Right forelimb (tissue), 1 donor: ENCODE results near the gene ZNF215.
"Not testable (repeated sequence)": the region's sequence is repeated elsewhere in the genome, so short reads cannot be mapped to it uniquely, and the experiment has no call there.

Experiments
- DNase-seq: peaks from one replicate; pipeline ENCODE4 v3.0.0-alpha.2; 2018

ZNF215 gene

DNA sequence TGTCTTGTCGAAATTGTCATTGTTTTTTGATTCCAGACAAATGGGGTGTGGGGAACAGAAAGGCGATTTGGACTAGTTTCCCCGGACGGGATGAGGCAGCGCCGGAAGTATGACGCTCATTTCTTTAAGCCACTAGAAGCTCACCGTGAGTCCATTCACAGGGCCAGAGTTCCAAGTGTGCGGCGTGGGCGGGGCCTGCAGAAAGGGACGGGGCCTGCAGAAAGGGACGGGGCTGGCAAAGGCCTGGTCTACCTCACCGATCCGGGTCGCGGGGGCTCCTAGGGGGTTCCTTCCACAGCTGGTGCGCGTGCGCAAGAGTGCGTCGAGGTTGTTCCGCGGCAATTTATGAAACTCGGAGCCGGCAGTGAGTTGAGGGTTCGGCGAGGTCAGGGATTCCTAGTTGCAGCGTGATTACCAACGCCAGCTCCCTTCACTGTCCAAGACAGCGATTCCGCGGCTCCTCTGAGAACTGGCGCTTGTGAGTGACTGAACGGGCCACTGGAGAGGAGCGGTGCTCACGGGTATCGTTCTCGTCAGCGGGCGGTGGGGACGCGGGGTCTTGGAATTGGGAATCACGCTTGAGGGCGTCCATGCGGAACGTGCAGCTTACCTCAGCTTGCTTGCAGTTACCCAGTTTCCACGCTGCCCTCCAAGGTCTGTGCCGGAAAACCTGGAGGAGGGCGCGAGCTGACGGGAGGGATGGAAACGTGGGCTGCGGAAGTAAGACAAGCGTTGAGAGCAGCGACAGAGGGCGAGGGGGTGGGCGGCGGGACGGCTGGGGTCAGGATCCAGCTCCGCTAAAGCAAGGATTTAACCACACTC, at the start of gene ZNF215:
Gene ZNF215 (plus strand): TSS at position 219 of the 822 bp plus-strand sequence. CDS start 5,847 bp downstream, outside the sequence.
- peak; percentile 86 for DNase-seq

- no peak for DNase-seq
Measured at GRCh38 chr11:6876914-6877313, 49.3 kb upstream of the ZNF215 start.

DNA sequence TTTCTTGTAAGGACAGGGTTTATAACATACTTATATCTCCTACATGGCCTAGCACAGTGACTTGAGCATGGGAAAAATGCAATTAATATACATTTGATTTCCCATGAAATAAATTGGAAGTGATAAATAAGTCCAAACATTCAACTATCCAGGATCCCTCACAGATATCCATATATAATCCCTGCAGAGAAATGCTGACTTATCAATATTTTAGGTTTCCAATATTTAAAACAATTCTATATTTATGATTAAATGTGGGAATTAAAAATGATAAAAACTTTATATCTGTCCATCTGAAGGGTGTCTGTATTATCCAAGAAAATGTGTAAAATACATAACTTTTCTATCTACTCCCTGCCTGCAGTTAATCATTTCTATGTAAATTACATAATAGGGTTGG, 43.5 kb upstream of the ZNF215 start:
- DNase-seq, result no peak

GRCh38 chr11:6887711-6888110, 38.5 kb upstream of the ZNF215 start:
- DNase-seq, result not testable (repeated sequence)

GRCh38 chr11:6888830-6889229, 37.4 kb upstream of the ZNF215 start:
- DNase-seq, result no peak

- no peak for DNase-seq
Measured at GRCh38 chr11:6889835-6890234, 36.4 kb upstream of the ZNF215 start.

DNA sequence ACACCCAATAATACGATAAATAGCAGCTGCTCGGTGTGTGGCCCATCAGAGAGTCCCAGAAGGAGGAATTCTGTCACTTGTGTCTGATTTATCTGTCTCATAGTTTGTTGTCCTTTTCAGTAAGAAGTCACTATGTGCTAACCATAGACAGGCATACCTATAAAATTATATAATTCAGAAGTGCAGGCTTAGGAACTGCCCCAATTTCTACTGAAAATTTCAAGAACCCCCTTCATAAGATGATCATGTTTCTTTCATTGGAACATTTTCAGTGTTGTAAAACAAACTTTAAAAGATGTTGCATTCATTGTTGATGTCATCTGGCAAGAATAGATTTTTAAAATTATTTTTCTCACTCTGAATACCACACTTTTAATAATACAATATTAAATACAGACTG, 33.8 kb upstream of the ZNF215 start, which contains the start of gene OR2D2:
Gene OR2D2 (minus strand): TSS at position 101 of the 400 bp plus-strand sequence. CDS start 0 bp downstream, at position 101.
- no peak for DNase-seq

- no peak for DNase-seq
Measured at GRCh38 chr11:6894097-6894496, 32.1 kb upstream of the ZNF215 start.

DNA sequence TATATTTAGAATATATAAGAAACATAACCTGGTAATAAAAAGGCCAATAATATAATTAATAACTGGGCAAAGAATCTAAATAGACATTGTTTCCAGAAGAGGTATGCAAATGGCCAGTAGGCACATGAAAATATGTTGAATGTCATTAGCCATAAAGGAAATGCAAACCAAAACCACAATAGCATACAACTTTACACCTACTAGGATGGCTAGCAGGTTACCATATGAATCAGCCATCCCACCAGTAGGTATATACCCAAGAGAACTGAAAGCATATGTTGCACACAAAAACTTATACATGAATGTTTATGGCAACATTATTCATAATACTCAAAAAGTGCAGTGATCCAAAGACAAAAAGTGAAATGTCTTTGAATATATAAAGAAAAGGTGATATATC, 31.2 kb upstream of the ZNF215 start:
- no peak for DNase-seq

DNA sequence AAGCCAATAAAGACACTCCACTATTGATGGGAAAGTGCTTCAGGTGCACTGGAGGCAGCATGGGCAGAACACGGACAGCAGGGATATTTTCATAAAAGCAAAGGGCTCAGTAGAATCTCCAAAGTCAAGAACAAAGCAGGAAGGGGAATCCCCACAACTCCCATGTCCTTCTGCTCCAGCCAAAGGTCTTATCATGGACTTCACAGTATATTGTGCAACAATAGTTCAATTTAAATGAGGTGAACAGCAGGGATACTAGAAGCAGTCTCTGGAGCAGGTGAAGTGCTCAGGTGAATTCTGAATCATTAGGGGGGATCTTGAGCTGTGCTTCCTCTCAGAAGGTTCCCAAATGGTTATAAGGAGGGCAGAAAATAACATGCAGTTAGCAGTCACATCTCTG, 27.3 kb upstream of the ZNF215 start:
- DNase-seq, result no peak

GRCh38 chr11:6900327-6900999, 25.8 kb upstream of the ZNF215 start:
- DNase-seq, result no peak

- not testable (repeated sequence) for DNase-seq
Measured at GRCh38 chr11:6904804-6905203, 21.4 kb upstream of the ZNF215 start.

GRCh38 chr11:6911378-6911777, 14.8 kb upstream of the ZNF215 start:
- no peak for DNase-seq

- DNase-seq, result no peak
Measured at GRCh38 chr11:6911948-6912347, 14.3 kb upstream of the ZNF215 start.

- DNase-seq, result no peak
Measured at GRCh38 chr11:6919698-6920097, 6.5 kb upstream of the ZNF215 start.

DNA sequence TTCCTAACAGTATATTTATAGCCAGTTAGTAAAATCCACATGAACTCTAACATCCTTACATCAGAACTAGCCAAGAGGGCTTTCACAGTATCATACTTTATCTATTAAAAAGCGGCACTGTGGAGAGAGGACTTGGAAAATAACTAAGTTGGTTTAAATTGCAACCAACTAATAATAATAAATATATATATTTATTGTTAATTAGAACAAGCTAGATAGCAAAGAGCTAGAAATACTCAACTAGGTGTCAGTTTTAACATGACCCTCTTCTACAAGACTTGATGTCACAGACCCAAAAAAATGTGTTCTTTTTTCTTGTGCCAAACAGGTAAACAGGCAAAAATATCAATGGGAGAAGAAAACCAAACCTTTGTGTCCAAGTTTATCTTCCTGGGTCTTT, 5.5 kb upstream of the ZNF215 start, which contains the start of gene OR2D3:
Gene OR2D3 (plus strand): TSS at position 301 of the 400 bp plus-strand sequence. CDS start 0 bp downstream, at position 301.
- DNase-seq, result no peak

GRCh38 chr11:6925007-6925577, 1.1 kb upstream of the ZNF215 start:
- no peak for DNase-seq

DNA sequence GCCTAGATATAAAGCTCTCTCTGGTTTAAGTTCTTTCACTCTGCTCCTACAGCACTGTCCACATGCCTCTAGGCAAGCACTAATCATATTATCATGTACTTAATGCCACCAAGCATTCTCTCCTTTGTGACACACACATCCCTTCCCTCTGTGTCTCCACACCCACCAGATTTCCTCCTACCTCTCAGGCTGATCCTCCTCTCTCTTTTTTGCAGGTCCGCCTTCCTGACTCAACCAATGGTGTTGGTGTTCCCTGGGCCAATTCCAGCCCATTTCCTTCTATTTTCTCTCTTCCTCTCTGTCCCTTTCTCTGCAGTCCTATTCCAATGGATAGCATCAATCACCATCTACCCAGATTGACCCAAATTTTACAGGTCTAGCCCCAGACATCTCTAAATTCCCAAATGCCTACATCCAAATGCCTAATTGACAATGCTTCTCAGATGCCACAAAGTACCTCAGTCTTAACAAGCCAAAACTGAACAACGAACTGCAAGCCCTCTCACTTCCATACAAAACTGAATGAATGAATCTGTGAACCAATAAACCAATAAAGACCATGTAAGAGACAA, 504 bp upstream of the ZNF215 start:
- no peak for DNase-seq

DNA sequence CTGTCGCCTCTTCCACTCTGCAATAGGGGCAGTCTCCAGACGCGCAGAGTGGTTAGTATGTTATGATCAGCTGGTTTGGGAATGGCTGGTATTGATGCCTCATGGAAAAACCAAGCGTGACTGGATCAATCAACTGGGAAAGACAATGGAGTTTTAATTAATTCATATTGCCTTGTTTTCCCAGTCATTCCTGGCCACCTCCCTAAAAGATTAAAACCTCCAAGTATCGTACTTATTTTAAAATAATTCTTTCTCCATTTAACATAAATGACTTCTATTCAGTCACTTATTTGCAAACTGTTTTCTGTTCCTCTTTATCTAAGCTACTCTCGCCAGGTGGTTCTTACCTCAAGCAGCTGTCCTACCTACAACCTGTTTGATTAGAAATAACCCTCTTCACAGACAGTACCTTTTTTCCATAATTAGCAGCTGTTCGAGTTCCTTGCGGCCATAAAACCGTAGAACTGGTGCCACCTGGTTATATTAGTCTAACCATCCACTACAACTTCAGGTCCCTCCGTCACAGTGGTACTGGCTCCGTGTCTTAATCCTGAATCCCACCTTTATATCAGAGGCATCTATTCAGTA, 898 bp downstream of the ZNF215 start:
- DNase-seq, result no peak

DNA sequence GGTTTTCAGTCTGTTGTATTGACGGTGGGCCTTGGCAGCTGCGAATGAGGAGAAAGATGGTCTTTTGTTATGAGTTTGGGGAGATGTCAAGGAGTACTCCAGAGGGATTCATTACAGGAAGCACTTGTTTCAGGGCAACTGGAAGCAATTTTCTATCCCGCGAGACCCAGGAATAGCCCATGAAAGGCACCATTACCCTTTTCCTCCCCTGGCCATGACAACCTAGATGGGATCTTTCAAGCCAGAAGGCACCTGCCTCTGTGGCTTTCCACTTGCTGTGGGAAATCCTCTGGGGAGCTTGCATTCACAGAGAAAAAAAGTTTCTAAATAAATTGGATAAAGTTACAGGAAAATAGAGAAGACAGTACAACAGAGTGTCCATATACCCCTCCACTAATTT, 2.7 kb downstream of the ZNF215 start:
- DNase-seq, result no peak

- DNase-seq, result no peak
Measured at GRCh38 chr11:6931146-6931713, 5.0 kb downstream of the ZNF215 start.

DNA sequence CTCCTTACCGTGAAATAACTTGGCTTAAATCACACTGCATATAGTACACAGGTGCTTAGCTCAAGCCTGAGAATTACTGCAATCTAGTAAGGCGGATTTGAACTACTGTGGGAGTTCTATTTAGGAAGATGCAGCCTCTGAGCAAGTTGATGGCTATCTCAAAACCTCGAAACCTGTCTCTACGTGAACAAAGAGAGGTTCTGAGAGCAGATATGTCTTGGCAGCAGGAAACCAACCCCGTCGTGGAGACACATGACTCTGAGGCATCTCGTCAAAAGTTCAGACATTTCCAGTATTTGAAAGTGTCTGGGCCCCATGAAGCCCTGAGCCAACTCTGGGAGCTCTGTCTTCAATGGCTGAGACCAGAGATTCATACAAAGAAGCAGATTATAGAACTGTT, 5.9 kb downstream of the ZNF215 start:
- DNase-seq, result no peak

GRCh38 chr11:6941970-6942369, 15.7 kb downstream of the ZNF215 start:
- DNase-seq, result no peak
